Measurements from ENCODE around the gene DLGAP5. TPM values are rescaled to one million over a fixed set of nuclear protein-coding genes. Genes with fewer than 3 reads are reported as not detected.

The DLGAP5 gene
- total RNA-seq, 1 donor from 2014 or later: 4.2 TPM

DNA sequence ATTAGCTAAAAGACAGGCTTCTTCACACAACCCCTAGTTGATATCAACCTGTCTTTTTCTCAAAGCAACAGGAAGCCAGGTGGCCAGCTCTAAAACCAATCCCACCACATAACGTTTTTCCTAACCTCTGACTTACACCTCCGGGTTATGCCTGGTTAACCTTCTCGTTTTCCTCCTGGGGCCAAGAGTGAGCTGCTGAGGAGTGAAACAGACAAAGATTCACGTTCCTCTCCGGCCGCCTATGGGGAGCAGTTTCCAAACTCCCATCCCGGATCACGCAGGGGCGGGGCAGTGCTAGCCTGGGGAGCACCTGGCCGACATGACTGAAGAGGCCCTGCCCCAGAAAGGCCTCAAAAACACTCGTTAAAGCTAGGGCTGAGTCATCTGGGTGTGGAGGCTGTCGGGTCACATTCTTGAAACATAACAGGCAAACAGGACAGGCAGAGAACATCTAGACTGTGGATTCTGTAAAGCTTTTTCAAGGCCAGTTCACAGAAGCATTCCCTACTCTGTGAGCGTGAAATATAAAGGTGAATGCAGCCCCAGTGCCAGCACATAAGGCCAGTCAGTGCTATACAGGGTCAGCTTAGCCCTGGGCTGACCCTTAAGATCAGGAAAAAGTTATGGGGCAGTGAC, 88.3 kb downstream of the DLGAP5 start:
- Histone ChIP-seq H3K4me1 (ENCODE audit: control insufficient read depth in 3 of 3, insufficient read depth in 3 of 3, low read length in 3 of 3) (peaks cover 25 to 40% (median 34%) of the 10 kb centered on the region in 3 donors), H3K9me3 (ENCODE audit: control insufficient read depth in 3 of 3, low read length in 3 of 3) (no peaks in the 10 kb centered on the region), H3K36me3 (ENCODE audit: control insufficient read depth in 3 of 3, insufficient read depth in 3 of 3, low read length in 3 of 3) (no peaks in the 10 kb centered on the region), H3K4me3 (ENCODE audit: low read length in 3 of 3) (peak overlapping the region in 1 of 3 donors; percentile 35), H3K9ac (ENCODE audit: low read depth in 1 of 3, low read length in 3 of 3) (peak overlapping the region; percentile 11 to 75 (median 14)), H3K27me3 (ENCODE audit: control insufficient read depth in 3 of 3, insufficient read depth in 3 of 3, low read length in 3 of 3) (no peaks in the 10 kb centered on the region), H3K27ac (ENCODE audit: low read depth, low read length) (peak overlapping the region; percentile 82)

DNA sequence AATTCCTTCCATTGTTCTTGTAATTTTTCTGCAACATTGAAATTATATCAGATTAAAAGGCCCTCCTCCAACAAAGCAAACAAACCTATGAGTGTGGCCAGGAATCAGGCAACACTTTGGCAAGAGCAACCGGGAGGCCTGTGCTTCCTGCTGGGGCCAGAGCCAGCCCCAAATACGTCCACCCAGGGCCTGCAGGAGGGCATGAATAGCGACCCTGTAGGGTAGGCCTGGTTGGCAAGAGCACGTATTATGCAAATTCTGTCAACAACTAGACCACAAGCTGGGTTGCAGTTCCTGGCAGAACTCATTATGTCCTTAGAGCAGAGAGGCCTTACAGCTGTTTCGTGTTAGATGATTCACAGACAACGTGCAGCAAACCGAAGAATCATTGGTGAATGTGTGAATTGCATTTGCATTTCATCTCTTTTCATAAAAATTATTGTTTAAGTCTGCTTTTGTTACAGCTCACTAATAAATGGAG, 89.2 kb downstream of the DLGAP5 start:
- H3K9me3 ChIP-seq (ENCODE audit: control insufficient read depth in 3 of 3, low read length in 3 of 3): no peaks in the 10 kb centered on the region
- no peaks in the 10 kb centered on the region for H3K27me3 ChIP-seq (ENCODE audit: control insufficient read depth in 3 of 3, insufficient read depth in 3 of 3, low read length in 3 of 3)
- H3K4me3 ChIP-seq (ENCODE audit: low read length in 3 of 3): no peak overlapping the region
- H3K4me1 ChIP-seq (ENCODE audit: control insufficient read depth in 3 of 3, insufficient read depth in 3 of 3, low read length in 3 of 3): peaks cover 17 to 32% (median 30%) of the 10 kb centered on the region in 3 donors
- H3K36me3 ChIP-seq (ENCODE audit: control insufficient read depth in 3 of 3, insufficient read depth in 3 of 3, low read length in 3 of 3): no peaks in the 10 kb centered on the region
- peak overlapping the region in 1 of 3 donors; percentile 19 for H3K9ac ChIP-seq (ENCODE audit: low read depth in 1 of 3, low read length in 3 of 3)
- peak overlapping the region; percentile 82 for H3K27ac ChIP-seq (ENCODE audit: low read depth, low read length)

- H3K36me3 ChIP-seq (ENCODE audit: control insufficient read depth in 3 of 3, insufficient read depth in 3 of 3, low read length in 3 of 3): no peaks in the 10 kb centered on the region
- peak overlapping the region; percentile 82 for H3K27ac ChIP-seq (ENCODE audit: low read depth, low read length)
- H3K27me3 ChIP-seq (ENCODE audit: control insufficient read depth in 3 of 3, insufficient read depth in 3 of 3, low read length in 3 of 3): no peaks in the 10 kb centered on the region
- no peak overlapping the region for H3K9ac ChIP-seq (ENCODE audit: low read depth in 1 of 3, low read length in 3 of 3)
- H3K9me3 ChIP-seq (ENCODE audit: control insufficient read depth in 3 of 3, low read length in 3 of 3): no peaks in the 10 kb centered on the region
- H3K4me1 ChIP-seq (ENCODE audit: control insufficient read depth in 3 of 3, insufficient read depth in 3 of 3, low read length in 3 of 3): peaks cover 15 to 30% (median 30%) of the 10 kb centered on the region in 3 donors
- H3K4me3 ChIP-seq (ENCODE audit: low read length in 3 of 3): no peak overlapping the region
These were observed 89.7 kb downstream of the DLGAP5 start for GRCh38 chr14:55101698-55102097.

DNA sequence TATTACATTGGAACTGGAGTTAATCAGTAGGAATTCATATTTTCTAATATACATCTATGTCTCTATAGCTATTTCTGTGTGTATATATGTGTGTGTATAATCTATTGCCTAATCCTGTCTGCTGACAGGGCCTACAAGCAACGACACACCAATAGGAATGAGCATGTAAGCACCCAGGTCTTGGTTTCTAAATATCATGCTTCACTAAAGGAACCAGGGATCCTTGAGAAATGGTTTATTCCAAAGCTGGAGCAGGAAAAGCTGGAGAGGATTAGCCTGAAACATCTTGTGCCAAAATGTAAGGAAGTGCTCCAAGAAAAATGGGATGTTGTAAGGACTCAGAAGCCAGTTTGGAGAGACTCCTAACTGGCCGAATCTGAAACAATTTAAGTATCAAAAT, 91.6 kb downstream of the DLGAP5 start:
- Histone ChIP-seq H3K36me3 (ENCODE audit: control insufficient read depth in 3 of 3, insufficient read depth in 3 of 3, low read length in 3 of 3) (no peaks in the 10 kb centered on the region), H3K4me1 (ENCODE audit: control insufficient read depth in 3 of 3, insufficient read depth in 3 of 3, low read length in 3 of 3) (peaks cover 15 to 29% (median 24%) of the 10 kb centered on the region in 3 donors)

DNA sequence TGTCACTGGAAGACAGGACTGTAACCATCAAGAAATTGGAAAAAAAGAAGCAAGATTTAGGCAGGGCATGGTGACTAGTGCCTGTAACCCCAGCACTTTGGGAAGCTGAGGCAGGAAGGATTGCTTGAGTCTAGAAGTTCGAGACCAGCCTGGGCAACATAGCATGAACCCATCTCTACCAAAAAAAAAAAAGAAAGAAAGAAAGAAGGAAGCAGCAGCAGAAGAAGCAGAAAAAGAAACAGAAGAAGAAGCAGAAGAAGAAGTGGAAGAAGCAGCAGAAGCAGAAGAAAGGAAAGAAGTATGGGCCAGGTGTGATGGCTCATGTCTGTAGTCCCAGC, 92.9 kb downstream of the DLGAP5 start:
- Histone ChIP-seq H3K27ac (ENCODE audit: low read depth, low read length) (peak overlapping the region; percentile 23), H3K4me3 (ENCODE audit: low read length in 3 of 3) (no peak overlapping the region), H3K9me3 (ENCODE audit: control insufficient read depth in 3 of 3, low read length in 3 of 3) (no peaks in the 10 kb centered on the region), H3K4me1 (ENCODE audit: control insufficient read depth in 3 of 3, insufficient read depth in 3 of 3, low read length in 3 of 3) (peaks cover 9 to 17% (median 16%) of the 10 kb centered on the region in 3 donors), H3K36me3 (ENCODE audit: control insufficient read depth in 3 of 3, insufficient read depth in 3 of 3, low read length in 3 of 3) (no peaks in the 10 kb centered on the region), H3K9ac (ENCODE audit: low read depth in 1 of 3, low read length in 3 of 3) (no peak overlapping the region), H3K27me3 (ENCODE audit: control insufficient read depth in 3 of 3, insufficient read depth in 3 of 3, low read length in 3 of 3) (no peaks in the 10 kb centered on the region)

More for the DNA sequence above, 91.6 kb downstream of the DLGAP5 start:
- Histone ChIP-seq H3K27ac (ENCODE audit: low read depth, low read length) (no peak overlapping the region), H3K9me3 (ENCODE audit: control insufficient read depth in 3 of 3, low read length in 3 of 3) (no peaks in the 10 kb centered on the region), H3K9ac (ENCODE audit: low read depth in 1 of 3, low read length in 3 of 3) (no peak overlapping the region), H3K4me3 (ENCODE audit: low read length in 3 of 3) (no peak overlapping the region), H3K27me3 (ENCODE audit: control insufficient read depth in 3 of 3, insufficient read depth in 3 of 3, low read length in 3 of 3) (no peaks in the 10 kb centered on the region)

Other genes with a start within 250 kb of the DLGAP5 start
- gene WDHD1, start 164.5 kb downstream of the DLGAP5 start, total RNA-seq: 9.4 TPM
- 9.4 TPM for gene SOCS4, start 164.3 kb downstream of the DLGAP5 start, total RNA-seq
- 20.9 TPM for gene MAPK1IP1L, start 139.9 kb downstream of the DLGAP5 start, total RNA-seq
- gene LGALS3, start 62.3 kb downstream of the DLGAP5 start, total RNA-seq: 32.4 TPM
- 24.5 TPM for gene FBXO34, start 79.8 kb upstream of the DLGAP5 start, total RNA-seq
- 14.6 TPM for gene ATG14, start 220.2 kb upstream of the DLGAP5 start, total RNA-seq
- gene TBPL2, start 249.0 kb upstream of the DLGAP5 start, total RNA-seq: not detected

Measured in skeletal muscle tissue (tissue), 4 donors.